T-helper 1 cell treated with Interleukin-12 subunit alpha and Interleukin-12 subunit beta and Interleukin-4 antibody, amounts not matched to agents 30 μg/mL and 1 μg/mL, for 36 hours (primary cell): ENCODE data around the gene LRRD1.
"Not testable (repeated sequence)": the region's sequence is repeated elsewhere in the genome, so short reads cannot be mapped to it uniquely, and the experiment has no call there.

Experiments used
- H3K27ac Mint-ChIP-seq: one replicate; pipeline ENCODE4 v1.8.0; 2021; ENCODE audit warnings: mild to moderate bottlenecking, mixed read lengths
- H3K27me3 Mint-ChIP-seq: one replicate; pipeline ENCODE4 v1.8.0; 2021; ENCODE audit warnings: low read depth, mixed read lengths
- H3K36me3 Mint-ChIP-seq: one replicate; pipeline ENCODE4 v1.8.0; 2021; ENCODE audit warnings: low read depth, mixed read lengths
- H3K4me1 Mint-ChIP-seq: one replicate; pipeline ENCODE4 v1.8.0; 2021; ENCODE audit warnings: low read depth, mixed read lengths
- H3K4me3 Mint-ChIP-seq: one replicate; pipeline ENCODE4 v1.8.0; 2021; ENCODE audit warnings: mild to moderate bottlenecking, moderate library complexity, mixed read lengths
- H3K9me3 Mint-ChIP-seq: one replicate; pipeline ENCODE4 v1.8.0; 2021; ENCODE audit warnings: mixed read lengths

The LRRD1 gene

GRCh38 chr7:92178928-92179924 lies at the start of gene LRRD1:
Gene LRRD1 (minus strand): TSS chr7:92179142. CDS start chr7:92165202, 13,940 bp downstream.
- Mint-ChIP-seq H3K36me3 (no peaks in the 10 kb centered on the region), H3K27me3 (peaks cover 20% of the 10 kb centered on the region), H3K9me3 (no peaks in the 10 kb centered on the region), H3K27ac (no peak within 1 kb of the TSS), H3K4me1 (peaks cover 10% of the 10 kb centered on the region), H3K4me3 (peak within 1 kb of the TSS; percentile 54)

GRCh38 chr7:92228742-92229141 lies 49.8 kb upstream of the LRRD1 start:
- H3K4me1 Mint-ChIP-seq, result peaks cover 2% of the 10 kb centered on the region
- H3K27me3 Mint-ChIP-seq, result no peaks in the 10 kb centered on the region
- H3K4me3 Mint-ChIP-seq, result no peak overlapping the region
- no peak overlapping the region for H3K27ac Mint-ChIP-seq
- peaks cover 64% of the 10 kb centered on the region for H3K36me3 Mint-ChIP-seq
- no peaks in the 10 kb centered on the region for H3K9me3 Mint-ChIP-seq

GRCh38 chr7:92228100-92228499 lies 49.2 kb upstream of the LRRD1 start:
- Mint-ChIP-seq H3K4me3 (no peak overlapping the region), H3K27ac (no peak overlapping the region), H3K9me3 (no peaks in the 10 kb centered on the region), H3K4me1 (peaks cover 2% of the 10 kb centered on the region), H3K36me3 (peaks cover 61% of the 10 kb centered on the region), H3K27me3 (no peaks in the 10 kb centered on the region)

GRCh38 chr7:92226981-92227380 lies 48.0 kb upstream of the LRRD1 start:
- Mint-ChIP-seq H3K27ac (no peak overlapping the region), H3K4me1 (peaks cover 2% of the 10 kb centered on the region), H3K27me3 (no peaks in the 10 kb centered on the region), H3K36me3 (peaks cover 56% of the 10 kb centered on the region), H3K9me3 (no peaks in the 10 kb centered on the region), H3K4me3 (no peak overlapping the region)

- no peak overlapping the region for H3K4me3 Mint-ChIP-seq
- no peak overlapping the region for H3K27ac Mint-ChIP-seq
- H3K36me3 Mint-ChIP-seq, result peaks cover 51% of the 10 kb centered on the region
- H3K27me3 Mint-ChIP-seq, result no peaks in the 10 kb centered on the region
- H3K9me3 Mint-ChIP-seq, result no peaks in the 10 kb centered on the region
- no peaks in the 10 kb centered on the region for H3K4me1 Mint-ChIP-seq
Measured at GRCh38 chr7:92221766-92222165, 42.8 kb upstream of the LRRD1 start.

GRCh38 chr7:92206672-92207071 lies 27.7 kb upstream of the LRRD1 start:
- Mint-ChIP-seq H3K36me3 (peaks cover 57% of the 10 kb centered on the region), H3K27ac (no peak overlapping the region), H3K27me3 (no peaks in the 10 kb centered on the region), H3K4me1 (peaks cover 17% of the 10 kb centered on the region), H3K4me3 (no peak overlapping the region), H3K9me3 (peaks cover 32% of the 10 kb centered on the region)

GRCh38 chr7:92205987-92206386 lies 27.0 kb upstream of the LRRD1 start:
- H3K36me3 Mint-ChIP-seq, result peaks cover 57% of the 10 kb centered on the region

GRCh38 chr7:92200791-92201190 lies 21.8 kb upstream of the LRRD1 start:
- Mint-ChIP-seq H3K4me1 (no peaks in the 10 kb centered on the region), H3K9me3 (no peaks in the 10 kb centered on the region), H3K4me3 (no peak overlapping the region), H3K36me3 (peaks cover 30% of the 10 kb centered on the region), H3K27ac (no peak overlapping the region), H3K27me3 (no peaks in the 10 kb centered on the region)

More at GRCh38 chr7:92205987-92206386, 27.0 kb upstream of the LRRD1 start:
- Mint-ChIP-seq H3K4me3 (no peak overlapping the region), H3K4me1 (peaks cover 17% of the 10 kb centered on the region), H3K9me3 (peaks cover 28% of the 10 kb centered on the region), H3K27me3 (no peaks in the 10 kb centered on the region), H3K27ac (no peak overlapping the region)

- H3K27me3 Mint-ChIP-seq, result no peaks in the 10 kb centered on the region
- no peaks in the 10 kb centered on the region for H3K4me1 Mint-ChIP-seq
- H3K4me3 Mint-ChIP-seq, result no peak overlapping the region
- no peak overlapping the region for H3K27ac Mint-ChIP-seq
- peaks cover 34% of the 10 kb centered on the region for H3K36me3 Mint-ChIP-seq
- H3K9me3 Mint-ChIP-seq, result peaks cover 40% of the 10 kb centered on the region
Measured at GRCh38 chr7:92192326-92192725, 13.4 kb upstream of the LRRD1 start.

- Mint-ChIP-seq H3K9me3 (peaks cover 45% of the 10 kb centered on the region), H3K36me3 (peaks cover 19% of the 10 kb centered on the region)
- H3K4me3 Mint-ChIP-seq, H3K27ac Mint-ChIP-seq, H3K27me3 Mint-ChIP-seq, H3K4me1 Mint-ChIP-seq: not testable (repeated sequence)
Measured at GRCh38 chr7:92189246-92189645, 10.3 kb upstream of the LRRD1 start.

GRCh38 chr7:92184294-92184693 lies 5.4 kb upstream of the LRRD1 start:
- Mint-ChIP-seq H3K9me3 (peaks cover 16% of the 10 kb centered on the region), H3K27me3 (peaks cover 14% of the 10 kb centered on the region)
- not testable (repeated sequence) for H3K4me1 Mint-ChIP-seq, H3K27ac Mint-ChIP-seq, H3K36me3 Mint-ChIP-seq, H3K4me3 Mint-ChIP-seq

- no peak overlapping the region for H3K4me3 Mint-ChIP-seq
- no peaks in the 10 kb centered on the region for H3K36me3 Mint-ChIP-seq
- H3K9me3 Mint-ChIP-seq, result no peaks in the 10 kb centered on the region
Measured at GRCh38 chr7:92177362-92177761, 1.6 kb downstream of the LRRD1 start.

GRCh38 chr7:92169529-92169928 lies 9.4 kb downstream of the LRRD1 start:
- not testable (repeated sequence) for H3K4me1 Mint-ChIP-seq, H3K4me3 Mint-ChIP-seq, H3K36me3 Mint-ChIP-seq, H3K9me3 Mint-ChIP-seq, H3K27ac Mint-ChIP-seq
- peaks cover 31% of the 10 kb centered on the region for H3K27me3 Mint-ChIP-seq

More at GRCh38 chr7:92177362-92177761, 1.6 kb downstream of the LRRD1 start:
- H3K27ac Mint-ChIP-seq, result no peak overlapping the region
- peaks cover 29% of the 10 kb centered on the region for H3K27me3 Mint-ChIP-seq
- peaks cover 10% of the 10 kb centered on the region for H3K4me1 Mint-ChIP-seq

GRCh38 chr7:92161271-92161670 lies 17.7 kb downstream of the LRRD1 start:
- Mint-ChIP-seq H3K36me3 (no peaks in the 10 kb centered on the region), H3K27ac (no peak overlapping the region), H3K4me3 (no peak overlapping the region), H3K4me1 (peaks cover 4% of the 10 kb centered on the region), H3K27me3 (peaks cover 16% of the 10 kb centered on the region), H3K9me3 (no peaks in the 10 kb centered on the region)
